Body of pancreas (tissue), 4 donors: ENCODE results near the gene HEYL.

Experiments
- CTCF ChIP-seq, 7 experiments: fragments of 450-650 bp in 4 of 7; fragments of 200-600 bp in 3 of 7; sonication (generic) in 3 of 7; IDR thresholded peaks; one replicate each; pipeline ENCODE4 v1.5.1; 2016 to 2019; ENCODE audit warnings: antibody characterized with exemption in 7 of 7
- POLR2A ChIP-seq, 3 donors: fragments of 450-650 bp; IDR thresholded peaks; one replicate each; pipeline ENCODE4 v1.6.1; 2016; ENCODE audit warnings: antibody characterized with exemption in 3 of 3, mild to moderate bottlenecking in 2 of 3

GRCh38 chr1:39666772-39667171 is 27.3 kb upstream of the HEYL start:
- TF ChIP-seq CTCF (IDR thresholded peaks at IDR 0.05) (no peak), POLR2A (IDR thresholded peaks at IDR 0.05) (no peak)
